GM18511 (cell line): ENCODE results near the gene DHX9.
A peak's percentile ranks its signal among the peaks of the same experiment; 100 is the strongest.
"Not testable (repeated sequence)": the region's sequence is repeated elsewhere in the genome, so short reads cannot be mapped to it uniquely, and the experiment has no call there.

Experiments
- ATAC-seq: cut with Tn5 transposase; IDR thresholded peaks from one replicate; pipeline ENCODE4 v1.9.1; 2021; ENCODE audit warnings: mild to moderate bottlenecking, moderate library complexity; ENCODE audit not compliant: unreplicated experiment

Gene DHX9

DNA sequence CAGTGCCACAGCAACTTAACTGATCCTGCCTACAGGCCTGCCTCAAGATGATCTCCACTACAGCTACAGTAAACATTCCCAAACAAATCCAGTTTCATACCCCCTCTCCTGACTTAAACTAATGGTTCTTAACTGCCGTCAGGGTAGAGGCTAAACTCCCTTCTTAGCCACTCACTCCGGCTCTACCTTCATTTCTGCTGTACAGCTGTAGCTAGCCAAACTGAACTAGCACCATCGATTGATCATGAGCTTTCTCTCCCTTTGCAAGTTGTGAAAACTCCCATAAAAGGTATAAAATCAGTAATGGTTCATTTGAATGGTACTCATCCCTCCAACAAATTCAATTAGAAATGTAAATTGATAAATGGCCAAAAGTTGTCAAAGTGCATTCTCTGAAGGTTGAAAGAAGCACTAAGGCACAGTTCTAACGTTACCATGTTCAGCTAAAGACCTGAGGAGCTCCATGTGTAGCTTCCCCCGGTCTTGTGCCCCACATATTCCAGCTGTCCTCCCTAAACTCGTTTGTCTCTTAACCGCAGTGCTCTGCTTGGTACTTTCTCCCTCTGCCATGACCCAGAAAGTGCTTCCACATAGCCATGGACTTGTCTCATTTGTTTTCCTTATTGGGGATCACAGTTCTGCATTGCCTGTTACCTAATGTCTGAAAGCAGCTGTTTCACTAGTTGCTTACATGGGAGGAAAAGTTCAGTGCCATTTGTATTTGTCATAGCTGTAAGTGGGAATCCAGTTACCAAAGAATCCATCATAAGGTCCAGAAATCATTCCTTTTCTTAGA is 49.8 kb downstream of the DHX9 start:
- no peak for ATAC-seq

DNA sequence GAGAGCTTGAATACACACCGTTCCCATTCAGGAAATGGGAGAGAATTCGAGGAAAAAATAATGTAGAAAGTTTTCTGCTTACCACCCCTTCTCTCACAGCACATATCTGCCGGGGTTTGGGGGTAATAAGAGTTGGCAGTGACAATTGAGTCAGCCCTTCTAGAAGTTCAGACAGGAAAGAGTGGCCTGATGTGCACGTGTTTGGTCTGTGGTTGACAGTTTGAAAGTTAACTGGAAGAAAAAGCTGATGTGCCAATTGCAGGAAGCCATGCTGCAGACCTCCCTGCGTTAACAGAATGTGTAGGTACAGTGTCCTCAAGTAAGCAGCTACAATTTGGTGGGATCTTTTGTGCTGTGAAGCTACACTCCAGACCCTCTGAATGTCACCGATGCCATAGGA is 50.9 kb downstream of the DHX9 start:
- no peak for ATAC-seq

DNA sequence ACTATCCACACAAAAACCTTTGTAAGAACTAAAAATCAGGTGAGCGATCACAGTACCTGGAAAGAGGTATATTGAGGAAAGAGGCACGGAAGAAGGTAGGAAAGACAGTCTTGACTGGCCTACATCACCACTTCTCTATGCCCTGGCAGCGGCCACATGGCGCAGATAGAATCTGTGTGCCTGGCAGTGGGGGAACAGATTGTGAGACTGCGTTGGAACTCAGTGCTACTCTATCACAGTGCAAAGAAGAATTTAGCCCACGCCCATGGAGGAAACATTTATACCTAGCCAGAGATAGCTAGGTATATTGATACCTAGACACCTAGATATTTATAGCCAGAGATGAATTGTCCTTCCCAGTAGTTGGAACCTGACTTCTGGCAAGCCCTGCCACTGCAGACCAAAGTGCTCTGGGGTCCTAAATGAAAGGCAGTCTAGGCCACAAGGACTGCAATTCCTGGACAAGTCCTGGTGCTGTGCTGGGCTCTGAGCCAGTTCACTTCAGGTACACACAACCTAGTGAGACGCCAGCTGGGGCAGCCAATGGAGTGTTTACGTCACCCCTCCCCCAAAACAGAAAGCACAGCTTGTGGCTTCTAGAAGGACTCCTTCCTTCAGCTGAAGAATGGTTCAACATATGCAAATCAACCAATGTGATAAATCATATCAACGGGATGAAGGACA is 51.9 kb downstream of the DHX9 start:
- no peak for ATAC-seq

DNA sequence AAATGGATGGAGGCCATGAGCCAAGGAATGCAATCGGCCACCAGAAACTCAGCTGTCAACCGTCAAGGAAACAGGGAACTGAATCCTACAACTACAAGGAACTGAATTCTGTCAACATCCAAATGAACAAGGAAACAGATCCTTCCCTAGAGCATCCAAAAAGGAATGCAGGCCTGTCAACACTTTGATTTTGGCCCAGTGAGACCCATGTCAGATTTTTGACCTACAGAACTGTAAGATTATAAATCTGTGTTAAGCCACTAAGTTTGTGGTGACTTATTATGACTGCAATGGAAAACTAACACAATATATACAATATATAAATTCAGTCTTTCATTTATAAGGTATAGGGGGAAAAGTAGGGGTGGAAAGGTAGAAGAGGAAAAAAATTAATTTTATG is 58.5 kb downstream of the DHX9 start:
- no peak for ATAC-seq

DNA sequence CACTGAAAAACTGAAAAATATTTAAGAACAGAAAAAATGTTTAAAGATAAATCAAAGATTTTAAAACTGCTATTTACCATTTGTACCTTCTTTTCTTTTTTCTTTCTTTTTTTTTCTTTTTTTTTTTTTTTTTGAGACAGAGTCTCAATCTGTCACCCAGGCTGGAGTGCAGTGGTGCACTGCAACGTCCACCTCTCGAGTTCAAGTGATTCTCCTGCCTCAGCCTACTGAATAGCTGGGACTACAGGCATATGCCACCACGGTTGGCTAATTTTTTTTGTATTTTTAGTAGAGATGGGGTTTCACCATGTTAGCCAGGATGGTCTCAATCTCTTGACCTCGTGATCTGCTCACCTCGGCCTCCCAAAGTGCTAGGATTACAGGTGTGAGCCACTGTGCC is 62.8 kb downstream of the DHX9 start:
- ATAC-seq: not testable (repeated sequence)

DNA sequence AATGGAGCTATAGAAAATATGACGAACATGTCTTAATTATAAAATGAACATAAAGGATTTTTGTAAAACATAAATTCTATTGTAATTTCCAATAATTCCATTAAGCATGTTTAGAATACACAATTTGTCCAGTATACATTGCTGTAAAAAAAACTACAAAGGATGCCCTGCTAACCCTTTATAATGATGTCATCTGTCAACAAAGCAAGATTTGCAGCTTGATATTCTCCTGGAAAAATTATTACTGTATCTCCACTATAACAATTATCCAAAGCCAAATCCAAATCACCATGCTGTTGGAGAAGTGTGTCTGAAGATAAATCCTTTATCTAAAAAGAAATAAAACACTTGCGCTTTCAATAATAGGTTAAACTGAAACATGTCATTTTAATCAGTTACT is 66.2 kb downstream of the DHX9 start:
- ATAC-seq: no peak

DNA sequence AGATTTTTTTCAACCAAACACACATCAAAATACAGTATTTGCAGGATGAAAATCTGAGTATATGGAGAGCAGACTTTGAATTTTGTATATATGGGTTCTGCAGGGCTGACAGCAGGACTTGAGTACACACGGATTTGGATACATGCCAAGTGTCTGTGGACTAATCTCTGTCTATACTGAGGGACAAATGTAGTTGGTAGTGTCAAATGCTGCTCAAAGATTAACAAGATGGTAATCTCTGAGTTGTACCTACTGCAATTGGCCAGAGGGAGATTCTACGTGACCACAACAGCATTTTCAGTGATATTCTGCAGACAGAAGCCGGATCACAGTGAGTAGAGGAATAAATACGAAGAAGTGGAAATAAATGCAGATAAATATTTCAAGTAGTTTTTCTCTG is 70.4 kb downstream of the DHX9 start:
- no peak for ATAC-seq

DNA sequence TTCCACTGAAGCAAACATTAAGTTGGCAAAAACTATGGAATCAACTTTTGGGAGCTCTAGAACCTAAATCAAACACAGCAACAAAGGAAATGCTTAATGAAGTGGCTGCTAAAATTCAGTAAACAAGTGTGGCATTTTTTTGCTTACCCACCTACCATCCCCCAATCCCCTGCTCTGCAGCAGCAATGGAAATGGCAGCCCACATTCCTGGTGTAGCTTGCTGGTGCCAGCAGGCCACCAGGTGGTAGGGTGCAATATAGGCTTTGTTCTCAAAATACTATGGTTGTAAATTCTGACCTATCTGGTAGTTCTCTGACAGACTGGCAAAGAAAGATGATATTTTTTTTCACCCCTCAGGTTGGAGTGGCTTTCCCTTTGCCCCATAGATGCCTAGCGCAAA is 71.0 kb downstream of the DHX9 start:
- ATAC-seq: no peak

DNA sequence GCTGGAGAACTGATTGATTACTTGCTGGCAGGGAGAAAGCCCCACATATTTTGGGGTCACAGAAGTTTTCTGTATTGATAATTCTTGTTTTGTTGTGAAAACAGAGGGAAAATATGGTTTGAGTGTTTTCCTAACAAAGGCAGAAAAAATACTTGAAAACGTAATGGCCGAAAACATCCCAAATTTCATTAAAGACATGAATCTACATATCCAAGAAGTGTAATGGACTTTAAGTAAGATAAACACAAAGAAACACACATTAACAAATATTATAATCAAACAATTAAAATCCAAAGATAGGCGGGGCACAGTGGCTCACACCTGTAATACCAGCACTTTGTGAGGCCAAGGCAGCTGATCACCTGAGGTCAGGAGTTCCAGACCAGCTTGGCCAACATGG is 74.3 kb downstream of the DHX9 start:
- ATAC-seq: no peak

DNA sequence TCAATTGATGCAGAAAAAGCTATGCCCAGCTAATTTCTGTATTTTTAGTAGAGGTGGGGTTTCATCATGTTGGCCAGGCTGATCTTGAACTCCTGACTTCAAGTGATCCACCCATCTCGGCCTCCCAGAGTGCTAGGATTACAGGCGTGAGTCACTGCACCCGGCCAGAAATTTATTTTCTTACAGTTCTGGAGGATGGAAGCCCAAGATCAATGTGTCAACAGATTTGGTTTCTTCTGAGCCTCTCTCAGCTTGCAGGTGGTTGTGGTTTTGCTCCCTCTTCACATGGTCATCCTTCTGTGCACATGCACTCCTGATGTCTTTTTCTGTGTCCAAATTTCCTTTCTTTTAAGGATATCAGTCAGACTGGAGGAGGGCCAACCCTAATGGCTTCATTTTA is 78.2 kb downstream of the DHX9 start:
- no peak for ATAC-seq

DNA sequence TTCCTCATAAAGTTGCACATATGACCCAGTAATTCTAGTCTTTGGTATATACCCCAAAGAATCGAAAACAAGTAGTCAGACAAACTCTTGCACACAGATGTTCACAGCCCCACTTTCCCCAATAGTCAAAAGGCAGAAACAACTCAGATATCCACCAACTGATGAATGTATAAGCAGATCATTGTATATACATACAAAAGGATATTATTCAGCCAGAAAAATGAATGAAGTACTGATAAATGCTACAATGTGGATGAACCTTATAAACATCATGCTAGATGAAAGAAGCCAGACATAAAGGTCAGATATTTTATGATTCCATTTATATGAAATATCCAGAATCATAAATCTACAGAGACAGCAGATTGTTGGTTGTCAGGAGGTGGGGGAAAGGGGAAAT is 86.5 kb downstream of the DHX9 start:
- no peak for ATAC-seq

DNA sequence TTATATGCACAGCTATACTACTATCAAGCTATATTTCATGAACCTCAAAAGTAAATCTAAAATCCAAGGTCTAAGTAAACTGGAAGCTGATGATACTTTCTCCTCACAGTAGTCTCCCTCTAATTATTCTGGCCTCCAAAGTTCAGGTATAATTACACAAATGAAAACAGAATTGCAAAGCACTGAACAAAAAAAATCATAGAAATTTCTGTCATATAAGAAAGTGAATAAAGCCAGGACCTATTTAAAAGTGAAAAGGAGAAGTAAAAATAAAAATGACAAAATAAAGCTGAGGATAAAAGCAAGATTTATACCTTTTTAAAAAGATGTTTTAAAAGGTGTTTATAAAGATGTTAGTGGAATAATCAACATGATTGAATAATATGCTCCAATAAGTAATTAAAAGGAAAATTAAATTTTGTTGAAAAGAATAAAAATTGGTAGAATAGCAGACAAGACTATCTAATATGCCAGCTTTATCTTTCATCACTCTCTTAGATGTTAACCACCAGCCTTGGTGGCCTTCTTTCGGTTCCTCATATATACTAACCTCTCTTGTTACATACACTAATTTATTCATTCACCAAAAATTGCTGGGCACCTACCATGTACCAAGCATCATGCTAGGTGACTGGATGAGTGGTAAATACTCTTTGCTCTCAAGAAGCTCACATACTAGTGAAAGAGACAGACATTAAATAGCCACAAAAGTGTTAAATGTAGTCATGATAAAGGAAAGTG is 88.7 kb downstream of the DHX9 start:
- peak; percentile 94 for ATAC-seq

DNA sequence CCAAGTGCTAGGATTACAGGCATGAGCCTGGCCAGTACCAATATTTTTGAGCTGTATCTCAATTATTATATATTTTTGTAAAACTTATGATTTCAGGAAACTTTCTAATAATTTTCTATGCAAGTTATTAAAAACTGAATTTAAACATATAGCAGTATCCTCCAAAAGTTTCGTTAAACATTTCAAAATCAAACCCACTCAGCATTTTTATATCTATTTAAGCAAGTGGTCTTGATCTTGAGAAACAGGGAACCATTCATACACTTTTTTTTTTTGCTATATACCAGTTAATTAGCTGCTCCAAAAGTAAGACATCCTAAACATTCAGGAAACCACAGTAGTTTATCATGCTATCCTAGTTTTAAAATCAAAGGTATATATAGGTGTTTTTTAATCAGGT is 91.8 kb downstream of the DHX9 start:
- no peak for ATAC-seq

DNA sequence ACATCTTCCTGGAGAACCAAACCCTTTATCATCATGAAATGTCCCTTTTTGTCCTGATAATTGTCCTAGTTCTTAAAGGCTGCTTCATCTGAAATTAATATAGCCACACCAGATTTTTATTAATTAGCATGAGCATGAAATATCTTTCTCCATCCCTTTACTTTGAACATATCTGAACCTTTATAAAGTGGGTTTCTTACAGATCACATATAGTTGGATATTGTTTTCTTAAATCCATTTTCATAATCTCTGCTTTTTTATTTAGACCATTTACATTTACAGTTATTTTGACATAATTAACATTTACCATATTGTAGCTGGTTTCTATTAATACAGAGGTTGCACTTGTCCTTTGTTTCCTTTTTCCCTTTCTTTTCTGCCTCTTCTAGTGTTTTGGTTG is 96.6 kb downstream of the DHX9 start:
- no peak for ATAC-seq
